Activated naive CD8-positive, alpha-beta T cell treated with anti-CD3 and anti-CD28 coated beads, Interleukin-2, amount 50 U/mL, for 24 hours (primary cell): ENCODE data around the gene CEP112.

Experiments used
- ATAC-seq: fragments of 150-1000 bp; cut with Tn5 transposase; one replicate; pipeline ENCODE4 v1.10.0; 2021
- DNase-seq: peaks from one replicate; pipeline ENCODE4 v3.0.0; 2021
- H3K27ac Mint-ChIP-seq: one replicate; pipeline ENCODE4 v1.8.0; 2021; ENCODE audit warnings: mild to moderate bottlenecking, mixed read lengths
- H3K27me3 Mint-ChIP-seq: one replicate; pipeline ENCODE4 v1.8.0; 2021; ENCODE audit warnings: mixed read lengths
- H3K36me3 Mint-ChIP-seq: one replicate; pipeline ENCODE4 v1.8.0; 2021; ENCODE audit warnings: low read depth, mixed read lengths
- H3K4me1 Mint-ChIP-seq: one replicate; pipeline ENCODE4 v1.8.0; 2021; ENCODE audit warnings: mixed read lengths
- H3K4me3 Mint-ChIP-seq: one replicate; pipeline ENCODE4 v1.8.0; 2021; ENCODE audit warnings: mild to moderate bottlenecking, moderate library complexity, mixed read lengths
- H3K9me3 Mint-ChIP-seq: one replicate; pipeline ENCODE4 v1.8.0; 2021; ENCODE audit warnings: mixed read lengths

CEP112 gene

GRCh38 chr17:65657251-65657828 is 534.6 kb downstream of the CEP112 start:
- Mint-ChIP-seq H3K4me3 (no peak overlapping the region), H3K27ac (peak overlapping the region; percentile 14), H3K4me1 (peaks cover 18% of the 10 kb centered on the region), H3K9me3 (no peaks in the 10 kb centered on the region), H3K27me3 (peaks cover 2% of the 10 kb centered on the region), H3K36me3 (no peaks in the 10 kb centered on the region)
- no peak for DNase-seq
- ATAC-seq, result no peak

GRCh38 chr17:65656390-65657250 is 535.3 kb downstream of the CEP112 start:
- peak; percentile 10 for DNase-seq
- Mint-ChIP-seq H3K27me3 (peaks cover 2% of the 10 kb centered on the region), H3K4me3 (no peak overlapping the region), H3K27ac (peak overlapping the region; percentile 61), H3K4me1 (peaks cover 18% of the 10 kb centered on the region), H3K9me3 (no peaks in the 10 kb centered on the region), H3K36me3 (no peaks in the 10 kb centered on the region)
- peak; percentile 98 for ATAC-seq

- H3K4me1 Mint-ChIP-seq, result peaks cover 17% of the 10 kb centered on the region
- DNase-seq (no peak), ATAC-seq (no peak)
- H3K27me3 Mint-ChIP-seq, result no peaks in the 10 kb centered on the region
- H3K36me3 Mint-ChIP-seq, result no peaks in the 10 kb centered on the region
- H3K27ac Mint-ChIP-seq, result no peak overlapping the region
- H3K9me3 Mint-ChIP-seq, result no peaks in the 10 kb centered on the region
- no peak overlapping the region for H3K4me3 Mint-ChIP-seq
These were observed 536.2 kb downstream of the CEP112 start for GRCh38 chr17:65655706-65656105.

GRCh38 chr17:65644545-65644944 is 547.4 kb downstream of the CEP112 start:
- Mint-ChIP-seq H3K27me3 (no peaks in the 10 kb centered on the region), H3K4me3 (no peak overlapping the region), H3K9me3 (peaks cover 11% of the 10 kb centered on the region), H3K36me3 (no peaks in the 10 kb centered on the region), H3K27ac (no peak overlapping the region), H3K4me1 (no peaks in the 10 kb centered on the region)
- ATAC-seq, result no peak
- DNase-seq, result no peak

- Mint-ChIP-seq H3K27me3 (no peaks in the 10 kb centered on the region), H3K27ac (no peak overlapping the region), H3K36me3 (no peaks in the 10 kb centered on the region), H3K4me3 (no peak overlapping the region), H3K9me3 (peaks cover 6% of the 10 kb centered on the region), H3K4me1 (no peaks in the 10 kb centered on the region)
- DNase-seq (no peak), ATAC-seq (no peak)
These were observed 553.5 kb downstream of the CEP112 start for GRCh38 chr17:65638221-65638975.

GRCh38 chr17:65637786-65638185 is 554.1 kb downstream of the CEP112 start:
- Mint-ChIP-seq H3K27ac (no peak overlapping the region), H3K4me1 (no peaks in the 10 kb centered on the region), H3K36me3 (no peaks in the 10 kb centered on the region), H3K27me3 (no peaks in the 10 kb centered on the region), H3K9me3 (peaks cover 6% of the 10 kb centered on the region), H3K4me3 (no peak overlapping the region)
- no peak for ATAC-seq
- no peak for DNase-seq

GRCh38 chr17:65634533-65634932 is 557.4 kb downstream of the CEP112 start:
- ATAC-seq, result no peak
- Mint-ChIP-seq H3K9me3 (no peaks in the 10 kb centered on the region), H3K4me3 (no peak overlapping the region), H3K4me1 (no peaks in the 10 kb centered on the region), H3K27ac (no peak overlapping the region), H3K27me3 (no peaks in the 10 kb centered on the region), H3K36me3 (no peaks in the 10 kb centered on the region)
- DNase-seq, result no peak

- no peaks in the 10 kb centered on the region for H3K27me3 Mint-ChIP-seq
- H3K27ac Mint-ChIP-seq, result no peak overlapping the region
- DNase-seq, result no peak
- no peaks in the 10 kb centered on the region for H3K9me3 Mint-ChIP-seq
- no peak for ATAC-seq
- H3K36me3 Mint-ChIP-seq, result no peaks in the 10 kb centered on the region
- no peaks in the 10 kb centered on the region for H3K4me1 Mint-ChIP-seq
- no peak overlapping the region for H3K4me3 Mint-ChIP-seq
These were observed 557.9 kb downstream of the CEP112 start for GRCh38 chr17:65633988-65634387.

GRCh38 chr17:65633146-65633881 is 558.6 kb downstream of the CEP112 start:
- Mint-ChIP-seq H3K27ac (no peak overlapping the region), H3K9me3 (no peaks in the 10 kb centered on the region), H3K27me3 (no peaks in the 10 kb centered on the region), H3K4me3 (no peak overlapping the region), H3K36me3 (no peaks in the 10 kb centered on the region), H3K4me1 (no peaks in the 10 kb centered on the region)
- DNase-seq (no peak), ATAC-seq (no peak)

GRCh38 chr17:65630502-65630901 is 561.4 kb downstream of the CEP112 start:
- Mint-ChIP-seq H3K27me3 (no peaks in the 10 kb centered on the region), H3K4me1 (no peaks in the 10 kb centered on the region), H3K9me3 (no peaks in the 10 kb centered on the region), H3K27ac (peak overlapping the region; percentile 15), H3K4me3 (no peak overlapping the region), H3K36me3 (no peaks in the 10 kb centered on the region)
- no peak for ATAC-seq
- no peak for DNase-seq

GRCh38 chr17:65629234-65629690 is 562.7 kb downstream of the CEP112 start:
- no peak for ATAC-seq
- no peak overlapping the region for H3K4me3 Mint-ChIP-seq
- H3K4me1 Mint-ChIP-seq, result no peaks in the 10 kb centered on the region
- no peaks in the 10 kb centered on the region for H3K9me3 Mint-ChIP-seq
- H3K27me3 Mint-ChIP-seq, result no peaks in the 10 kb centered on the region
- H3K27ac Mint-ChIP-seq, result no peak overlapping the region
- H3K36me3 Mint-ChIP-seq, result no peaks in the 10 kb centered on the region
- no peak for DNase-seq

GRCh38 chr17:65628644-65629036 is 563.3 kb downstream of the CEP112 start:
- Mint-ChIP-seq H3K4me3 (no peak overlapping the region), H3K27ac (no peak overlapping the region), H3K27me3 (no peaks in the 10 kb centered on the region), H3K9me3 (no peaks in the 10 kb centered on the region), H3K36me3 (no peaks in the 10 kb centered on the region), H3K4me1 (no peaks in the 10 kb centered on the region)
- no peak for ATAC-seq
- DNase-seq, result no peak

- Mint-ChIP-seq H3K9me3 (no peaks in the 10 kb centered on the region), H3K4me3 (no peak overlapping the region), H3K27me3 (no peaks in the 10 kb centered on the region), H3K4me1 (no peaks in the 10 kb centered on the region), H3K36me3 (no peaks in the 10 kb centered on the region), H3K27ac (no peak overlapping the region)
- no peak for DNase-seq
- no peak for ATAC-seq
These were observed 563.9 kb downstream of the CEP112 start for GRCh38 chr17:65627891-65628643.

GRCh38 chr17:65627108-65627507 is 564.8 kb downstream of the CEP112 start:
- no peak for ATAC-seq
- H3K4me3 Mint-ChIP-seq, result no peak overlapping the region

More at GRCh38 chr17:65627108-65627507, 564.8 kb downstream of the CEP112 start:
- H3K4me1 Mint-ChIP-seq, result no peaks in the 10 kb centered on the region
- no peaks in the 10 kb centered on the region for H3K36me3 Mint-ChIP-seq
- no peak for DNase-seq
- H3K9me3 Mint-ChIP-seq, result no peaks in the 10 kb centered on the region
- H3K27ac Mint-ChIP-seq, result no peak overlapping the region
- H3K27me3 Mint-ChIP-seq, result no peaks in the 10 kb centered on the region
